ENCODE measurements around the gene RAP1B.

Gene RAP1B

DNA sequence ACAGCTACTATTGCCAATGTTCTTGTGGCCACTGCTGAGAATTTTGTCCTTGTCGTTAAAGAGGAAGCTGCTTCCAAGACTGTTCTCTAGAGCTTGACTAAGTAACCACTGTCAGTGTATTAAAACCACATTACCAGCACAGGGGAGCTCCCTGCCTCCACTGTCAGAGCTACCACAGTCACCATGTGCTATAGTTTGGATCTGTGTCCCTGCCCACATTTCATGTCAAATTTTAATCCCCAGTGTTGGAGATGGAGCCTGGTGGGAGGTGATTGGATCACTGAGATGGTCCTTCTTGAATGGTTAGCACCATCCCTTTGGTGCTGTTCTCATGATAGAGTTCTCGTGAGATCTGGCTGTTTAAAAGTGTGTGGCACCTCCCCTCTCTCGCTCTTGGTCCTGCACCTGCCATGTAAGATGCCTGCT is 23.2 kb upstream of the RAP1B start:
- no peak for TF ChIP-seq CTCF (IDR thresholded peaks at IDR 0.05; ENCODE audit: borderline replicate concordance, insufficient read depth, low read depth, low read length)
- no peak overlapping the region for H3K4me3 ChIP-seq (ENCODE audit: low read depth, low read length)

DNA sequence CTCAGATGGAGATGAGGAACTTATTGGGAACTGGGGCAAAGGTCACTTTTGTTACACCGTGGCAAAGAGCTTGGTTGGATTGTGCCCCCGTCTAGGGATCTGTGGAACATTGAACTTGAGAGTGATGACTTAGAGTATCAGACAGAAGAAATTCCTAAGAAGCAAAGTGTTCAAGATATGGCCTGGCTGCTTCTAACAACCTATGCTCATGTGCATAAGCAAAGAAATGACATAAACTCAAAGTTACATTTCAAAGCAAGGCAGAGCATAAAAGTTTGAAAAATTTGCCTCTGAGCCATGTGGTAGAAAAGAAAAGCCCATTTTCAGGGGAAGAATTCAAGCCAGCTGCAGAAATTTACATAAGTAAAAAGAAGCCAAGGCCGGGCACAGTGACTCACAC is 21.5 kb upstream of the RAP1B start:
- TF ChIP-seq CTCF (IDR thresholded peaks at IDR 0.05; ENCODE audit: borderline replicate concordance, insufficient read depth, low read depth, low read length): no peak
- H3K4me3 ChIP-seq (ENCODE audit: low read depth, low read length): no peak overlapping the region

- no peak overlapping the region for H3K4me3 ChIP-seq (ENCODE audit: low read depth, low read length)
- no peak for TF ChIP-seq CTCF (IDR thresholded peaks at IDR 0.05; ENCODE audit: borderline replicate concordance, insufficient read depth, low read depth, low read length)
These were observed 18.8 kb upstream of the RAP1B start for GRCh38 chr12:68591734-68592418.

DNA sequence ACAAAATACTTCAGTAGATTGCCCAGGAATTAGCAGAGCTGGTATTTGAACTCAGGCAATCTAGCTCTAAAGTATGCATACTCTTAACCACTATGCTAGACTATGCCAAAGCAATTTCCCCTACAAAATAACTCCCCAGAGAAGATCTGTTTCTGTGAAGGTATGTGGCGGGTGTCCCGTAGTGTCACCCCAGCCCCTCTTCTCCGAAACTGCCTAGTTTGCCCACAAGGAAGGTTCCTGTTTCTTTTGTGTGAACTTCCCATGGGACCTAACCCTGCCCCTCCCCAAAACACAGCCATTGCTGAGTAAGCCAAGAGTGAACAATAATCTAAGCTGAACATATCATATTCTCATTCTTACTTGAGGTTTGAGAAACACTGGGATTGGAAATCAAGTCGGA is 15.5 kb upstream of the RAP1B start:
- no peak for TF ChIP-seq CTCF (IDR thresholded peaks at IDR 0.05; ENCODE audit: borderline replicate concordance, insufficient read depth, low read depth, low read length)
- no peak overlapping the region for H3K4me3 ChIP-seq (ENCODE audit: low read depth, low read length)

GRCh38 chr12:68601767-68602166 is 8.9 kb upstream of the RAP1B start:
- H3K4me3 ChIP-seq (ENCODE audit: low read depth, low read length): no peak overlapping the region
- no peak for TF ChIP-seq CTCF (IDR thresholded peaks at IDR 0.05; ENCODE audit: borderline replicate concordance, insufficient read depth, low read depth, low read length)

GRCh38 chr12:68602720-68603119 is 8.0 kb upstream of the RAP1B start:
- no peak overlapping the region for H3K4me3 ChIP-seq (ENCODE audit: low read depth, low read length)
- TF ChIP-seq CTCF (IDR thresholded peaks at IDR 0.05; ENCODE audit: borderline replicate concordance, insufficient read depth, low read depth, low read length): no peak

GRCh38 chr12:68608191-68608590 is 2.5 kb upstream of the RAP1B start:
- no peak for TF ChIP-seq CTCF (IDR thresholded peaks at IDR 0.05; ENCODE audit: borderline replicate concordance, insufficient read depth, low read depth, low read length)
- no peak overlapping the region for H3K4me3 ChIP-seq (ENCODE audit: low read depth, low read length)
